GM12878 (cell line): ENCODE measurements around the gene FPR1. TPM values are rescaled to one million over a fixed set of nuclear protein-coding genes. Genes with fewer than 3 reads are reported as not detected.

Source experiments
- ATAC-seq: fragments of 200-7000 bp; cut with Tn5 transposase; 3 replicates; pipeline ENCODE4 v1.9.1; 2020; ENCODE audit warnings: mild to moderate bottlenecking, moderate library complexity
- BruUV-seq: library from RNA; stranded (reverse); fragments of 400-500 nt; replicated peaks from 2 replicates; lab custom pipeline; 2021; lab: Mats Ljungman, UMichigan
- CTCF ChIA-PET: fragments of 300-600 bp; sonication (Branson Sonifier 250); formaldehyde crosslinking; extraction: SDS; loops from one replicate; lab custom pipeline; 2021; ENCODE audit warnings: inconsistent platforms; lab: Yijun Ruan, JAX
- POLR2A ChIA-PET: fragments of 350-600 bp; formaldehyde crosslinking; extraction: SDS; loops from one replicate; lab custom pipeline; 2021; ENCODE audit warnings: inconsistent platforms; lab: Charles Lee
- RAD21 ChIA-PET: fragments of 300-600 bp; sonication (Branson Sonifier 250); formaldehyde crosslinking; loops from one replicate; lab custom pipeline; 2023; ENCODE audit warnings: antibody characterized with exemption; ENCODE audit not compliant: unreplicated experiment; lab: Charles Lee
- SMC1A ChIA-PET: fragments of 300-600 bp; sonication (Branson Sonifier 250); formaldehyde crosslinking; loops from one replicate; lab custom pipeline; 2023; ENCODE audit not compliant: unreplicated experiment, uncharacterized antibody; lab: Charles Lee
- DNase-seq: peaks from one replicate; pipeline ENCODE4 v3.0.0-alpha.2; 2011; ENCODE audit warnings: low read depth, low spot score
- FAIRE-seq: peaks from 3 replicates; lab custom pipeline; 2011; peaks lifted over from hg19 to GRCh38; lab: Jason Lieb, UNC
- H2AFZ ChIP-seq: 2 replicates; pipeline ENCODE4 v1.6.0; 2011; ENCODE audit warnings: low read depth, low read length, control low read depth; ENCODE audit not compliant: control insufficient read depth
- H3K27ac ChIP-seq: 2 replicates; pipeline ENCODE4 v1.5.1; 2011; ENCODE audit warnings: control low read depth; ENCODE audit not compliant: control insufficient read depth, insufficient read depth
- H3K27me3 ChIP-seq, 2 experiments: replicated peaks in 1 of 2; 2 replicates each; pipeline versions ENCODE4 v1.6.0 to v1.6.1; 2011; ENCODE audit warnings: low read length in 1 of 2; ENCODE audit not compliant: control insufficient read depth in 2 of 2, insufficient read depth in 2 of 2
- H3K36me3 ChIP-seq, 2 experiments: 2 replicates each; pipeline ENCODE4 v1.5.1; 2011; ENCODE audit warnings: low read length in 1 of 2; ENCODE audit not compliant: control insufficient read depth in 2 of 2, insufficient read depth in 2 of 2
- H3K4me1 ChIP-seq: 2 replicates; pipeline ENCODE4 v1.6.1; 2011; ENCODE audit warnings: mild to moderate bottlenecking, low read length, moderate library complexity, mixed read lengths; ENCODE audit not compliant: control insufficient read depth, insufficient read depth
- H3K4me2 ChIP-seq: 2 replicates; pipeline ENCODE4 v1.6.0; 2011; ENCODE audit warnings: control low read depth; ENCODE audit not compliant: control insufficient read depth, insufficient read depth
- H3K4me3 ChIP-seq: fragments of 200-600 bp; sonication (generic); 2 replicates; pipeline ENCODE4 v1.5.1; 2016
- H3K79me2 ChIP-seq: 2 replicates; pipeline ENCODE4 v1.6.0; 2011; ENCODE audit warnings: low read length; ENCODE audit not compliant: control insufficient read depth, insufficient read depth
- H3K9ac ChIP-seq: 2 replicates; pipeline ENCODE4 v1.8.0; 2011; ENCODE audit warnings: low read length, control low read depth, mixed read lengths; ENCODE audit not compliant: control insufficient read depth, insufficient read depth
- H3K9me3 ChIP-seq: replicated peaks from 3 replicates; pipeline ENCODE4 v1.5.1; 2011; ENCODE audit warnings: mild to moderate bottlenecking, low read length; ENCODE audit not compliant: control insufficient read depth, insufficient read depth
- H4K20me1 ChIP-seq: 2 replicates; pipeline ENCODE4 v1.6.0; 2011; ENCODE audit not compliant: control insufficient read depth, insufficient read depth
- BMI1 ChIP-seq: fragments of 450-650 bp; IDR thresholded peaks from 2 replicates; pipeline ENCODE4 v1.6.1; 2016; ENCODE audit warnings: mild to moderate bottlenecking, moderate library complexity, borderline replicate concordance
- CHD2 ChIP-seq: IDR thresholded peaks from 2 replicates; pipeline ENCODE4 v1.6.1; 2011; ENCODE audit warnings: low read depth, low read length, improper control_type of control experiment, borderline replicate concordance
- EED ChIP-seq: sonication (generic); IDR thresholded peaks from 2 replicates; pipeline ENCODE4 v1.6.1; 2016; ENCODE audit warnings: antibody characterized with exemption, low read depth
- ETV6 ChIP-seq, 2 experiments: fragments of 450-650 bp in 1 of 2; IDR thresholded peaks in 1 of 2; conservative IDR thresholded peaks in 1 of 2; 2 replicates each; pipeline ENCODE4 v1.6.1; 2014; ENCODE audit warnings: antibody characterized with exemption in 1 of 2, borderline replicate concordance in 1 of 2, low read depth in 1 of 2, mild to moderate bottlenecking in 1 of 2, moderate library complexity in 1 of 2
- KDM1A ChIP-seq: fragments of 200-600 bp; sonication (generic); IDR thresholded peaks from 2 replicates; pipeline ENCODE4 v1.6.1; 2016; ENCODE audit warnings: borderline replicate concordance
- PML ChIP-seq: IDR thresholded peaks from 2 replicates; pipeline ENCODE4 v1.6.1; 2012; ENCODE audit warnings: low read length, inconsistent platforms
- POU2F2 ChIP-seq: IDR thresholded peaks from 3 replicates; pipeline ENCODE4 v1.6.1; 2011; ENCODE audit warnings: low read depth, mild to moderate bottlenecking, low read length, borderline replicate concordance
- RAD51 ChIP-seq: fragments of 450-650 bp; IDR thresholded peaks from 2 replicates; pipeline ENCODE4 v1.6.1; 2016; ENCODE audit warnings: moderate library complexity, mild to moderate bottlenecking, inconsistent platforms
- SMAD1 ChIP-seq: fragments of 450-650 bp; IDR thresholded peaks from 2 replicates; pipeline ENCODE4 v1.6.1; 2018; ENCODE audit warnings: mild to moderate bottlenecking, low read depth; ENCODE audit not compliant: partially characterized antibody
- SUPT20H ChIP-seq: IDR thresholded peaks from 2 replicates; pipeline ENCODE4 v1.6.1; 2011; ENCODE audit warnings: low read depth, mild to moderate bottlenecking, low read length, moderate library complexity, borderline replicate concordance; ENCODE audit not compliant: control insufficient read depth
- TCF12 ChIP-seq: IDR thresholded peaks from 2 replicates; pipeline ENCODE4 v1.6.1; 2011; ENCODE audit warnings: low read depth, mild to moderate bottlenecking, low read length
- TCF3 ChIP-seq: IDR thresholded peaks from 2 replicates; pipeline ENCODE4 v1.6.1; 2012; ENCODE audit warnings: low read depth, mild to moderate bottlenecking, low read length, borderline replicate concordance; ENCODE audit not compliant: insufficient read depth
- ZBTB33 ChIP-seq: fragments of 450-650 bp; IDR thresholded peaks from 2 replicates; pipeline ENCODE4 v1.6.1; 2017; ENCODE audit warnings: mild to moderate bottlenecking
- WGBS: methylation state at CpG from one replicate; pipeline ENCODE4 v1.1.6; 2016; ENCODE audit warnings: low lambda C conversion rate; ENCODE audit not compliant: insufficient replicate concordance, insufficient coverage; ENCODE audit errors: missing lambda C conversion rate; 5-methylcytosine and 5-hydroxymethylcytosine counted together
- in situ Hi-C: fragments of 300-500 bp; cut with MboI; formaldehyde crosslinking; loops from 9 replicates; pipeline ENCODE4 v1.14.3; 2018; ENCODE audit warnings: mixed read lengths
- intact Hi-C: fragments of 100-400 bp; cut with micrococcal nuclease; formaldehyde crosslinking; loops from one replicate; pipeline ENCODE4 v1.14.2; 2022; ENCODE audit not compliant: unreplicated experiment
- polyA plus RNA-seq, 11 experiments: library from polyadenylated mRNA; depleted of rRNA in 4 of 11; unstranded in 6 of 11; stranded (reverse) in 5 of 11; fragments of >200 nt; fragmentation: Nextera tagmentation in 4 of 11; fragmentation: Illumina TruSeq in 1 of 11; extraction: Ambion mirVana in 4 of 11; extraction: Trizol in 1 of 11; gene quantifications; 1 replicate in 1 of 11; 2 replicates in 10 of 11; pipeline versions ENCODE4 v1.2.1 to v1.2.3, GENCODE V29; 2011 to 2016; ENCODE audit warnings: inconsistent platforms in 2 of 11, missing spikeins in 2 of 11, low read depth in 1 of 11
- total RNA-seq, 4 experiments: library from RNA; depleted of rRNA in 3 of 4; stranded (reverse); fragments of >200 nt in 3 of 4; fragmentation: Illumina TruSeq in 1 of 4; extraction: Trizol in 1 of 4; gene quantifications; 2 replicates each; pipeline versions ENCODE4 v1.2.1 to v1.2.3, GENCODE V29; 2013 to 2021
- TF ChIP-seq, protein P1 (sequence below): fragments of 150-350 bp; IDR thresholded peaks from 2 replicates; pipeline ENCODE4 v1.6.1; 2016; ENCODE audit warnings: low read depth, low read length
- TF ChIP-seq, protein P2 (sequence below): fragments of 450-650 bp; IDR thresholded peaks from 2 replicates; pipeline ENCODE4 v1.6.1; 2017; ENCODE audit warnings: borderline replicate concordance

The FPR1 gene
- total and polyA plus RNA-seq, 10 of the 15 experiments (the other 5 are each of a cell fraction or from before 2014, with no cell fraction given), result not detected

GRCh38 chr19:51796195-51796679, 44.6 kb upstream of the FPR1 start (continued):
- no peak for TF ChIP-seq ZBTB33
- TF ChIP-seq ETV6 (conservative IDR thresholded peaks at IDR 0.05 in 1 of 2, IDR thresholded peaks at IDR 0.05 in 1 of 2; ENCODE audit: borderline replicate concordance in 1 of 2, low read depth in 1 of 2), result no peak

GRCh38 chr19:51794885-51795490, 43.3 kb upstream of the FPR1 start, which contains the start of gene FPR3:
Gene FPR3, plus strand, starts transcription at chr19:51795157. Its CDS starts 28,592 bp downstream, at chr19:51823749.
- ChIA-PET POLR2A (no interaction called here), SMC1A (no interaction called here), RAD21 (no interaction called here), CTCF (interaction anchor here (1.3 kb wide), 1 partner anchor 18 kb away, joined by 6 read pairs; no protein-coding TSS in a partner anchor)
- Histone ChIP-seq H3K4me1 (no peaks in the 10 kb centered on the region), H3K4me3 (no peak within 1 kb of the TSS), H3K27me3 (no peaks in the 10 kb centered on the region), H3K36me3 (no peaks in the 10 kb centered on the region), H2AFZ (no peak within 1 kb of the TSS), H3K27ac (no peak within 1 kb of the TSS), H3K9ac (no peak within 1 kb of the TSS), H3K79me2 (no peaks in the 10 kb centered on the region), H4K20me1 (no peaks in the 10 kb centered on the region), H3K4me2 (no peak within 1 kb of the TSS), H3K9me3 (no peaks in the 10 kb centered on the region; the same call in 2 of the 3 replicates)
- intact Hi-C loops, result no loop called here
- WGBS, result 19% methylated on average over 2 of the region's 2 CpGs
- BruUV-seq, result no TSS peak
- no peak for ATAC-seq
- no peak for DNase-seq
- FAIRE-seq, result no peak
- in situ Hi-C loops, result no loop called here
- no peak for TF ChIP-seq PML
- no peak for TF ChIP-seq CHD2
- TF ChIP-seq, protein P1, sequence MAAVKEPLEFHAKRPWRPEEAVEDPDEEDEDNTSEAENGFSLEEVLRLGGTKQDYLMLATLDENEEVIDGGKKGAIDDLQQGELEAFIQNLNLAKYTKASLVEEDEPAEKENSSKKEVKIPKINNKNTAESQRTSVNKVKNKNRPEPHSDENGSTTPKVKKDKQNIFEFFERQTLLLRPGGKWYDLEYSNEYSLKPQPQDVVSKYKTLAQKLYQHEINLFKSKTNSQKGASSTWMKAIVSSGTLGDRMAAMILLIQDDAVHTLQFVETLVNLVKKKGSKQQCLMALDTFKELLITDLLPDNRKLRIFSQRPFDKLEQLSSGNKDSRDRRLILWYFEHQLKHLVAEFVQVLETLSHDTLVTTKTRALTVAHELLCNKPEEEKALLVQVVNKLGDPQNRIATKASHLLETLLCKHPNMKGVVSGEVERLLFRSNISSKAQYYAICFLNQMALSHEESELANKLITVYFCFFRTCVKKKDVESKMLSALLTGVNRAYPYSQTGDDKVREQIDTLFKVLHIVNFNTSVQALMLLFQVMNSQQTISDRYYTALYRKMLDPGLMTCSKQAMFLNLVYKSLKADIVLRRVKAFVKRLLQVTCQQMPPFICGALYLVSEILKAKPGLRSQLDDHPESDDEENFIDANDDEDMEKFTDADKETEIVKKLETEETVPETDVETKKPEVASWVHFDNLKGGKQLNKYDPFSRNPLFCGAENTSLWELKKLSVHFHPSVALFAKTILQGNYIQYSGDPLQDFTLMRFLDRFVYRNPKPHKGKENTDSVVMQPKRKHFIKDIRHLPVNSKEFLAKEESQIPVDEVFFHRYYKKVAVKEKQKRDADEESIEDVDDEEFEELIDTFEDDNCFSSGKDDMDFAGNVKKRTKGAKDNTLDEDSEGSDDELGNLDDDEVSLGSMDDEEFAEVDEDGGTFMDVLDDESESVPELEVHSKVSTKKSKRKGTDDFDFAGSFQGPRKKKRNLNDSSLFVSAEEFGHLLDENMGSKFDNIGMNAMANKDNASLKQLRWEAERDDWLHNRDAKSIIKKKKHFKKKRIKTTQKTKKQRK, result no peak
- TF ChIP-seq EED, result no peak
- TF ChIP-seq KDM1A, result no peak
- no peak for TF ChIP-seq BMI1
- no peak for TF ChIP-seq TCF12
- no peak for TF ChIP-seq SUPT20H
- TF ChIP-seq TCF3, result no peak
- no peak for TF ChIP-seq SMAD1
- TF ChIP-seq RAD51, result no peak
- TF ChIP-seq, protein P2, sequence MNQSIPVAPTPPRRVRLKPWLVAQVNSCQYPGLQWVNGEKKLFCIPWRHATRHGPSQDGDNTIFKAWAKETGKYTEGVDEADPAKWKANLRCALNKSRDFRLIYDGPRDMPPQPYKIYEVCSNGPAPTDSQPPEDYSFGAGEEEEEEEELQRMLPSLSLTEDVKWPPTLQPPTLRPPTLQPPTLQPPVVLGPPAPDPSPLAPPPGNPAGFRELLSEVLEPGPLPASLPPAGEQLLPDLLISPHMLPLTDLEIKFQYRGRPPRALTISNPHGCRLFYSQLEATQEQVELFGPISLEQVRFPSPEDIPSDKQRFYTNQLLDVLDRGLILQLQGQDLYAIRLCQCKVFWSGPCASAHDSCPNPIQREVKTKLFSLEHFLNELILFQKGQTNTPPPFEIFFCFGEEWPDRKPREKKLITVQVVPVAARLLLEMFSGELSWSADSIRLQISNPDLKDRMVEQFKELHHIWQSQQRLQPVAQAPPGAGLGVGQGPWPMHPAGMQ, result no peak
- TF ChIP-seq POU2F2, result no peak
